ENCODE data around the gene USF2. TPM values are rescaled to one million over a fixed set of nuclear protein-coding genes. Genes with fewer than 3 reads are reported as not detected.

USF2 gene
- total and polyA plus RNA-seq, 2 of the 4 experiments (the other 2 are of a cell fraction), result 21.3 to 65.6 TPM

GRCh38 chr19:35278578-35279284, 10.0 kb downstream of the USF2 start:
- intact Hi-C loops (cut with micrococcal nuclease) (no loop called here), dilution Hi-C loops (cut with HindIII; ENCODE audit: low sequenced_read_pairs, unreplicated experiment) (no loop called here), in situ Hi-C loops (cut with MboI; ENCODE audit: low sequenced_read_pairs) (no loop called here)
- Histone ChIP-seq H3K23ac (ENCODE audit: low read depth, low read length) (no peak overlapping the region), H3K18ac (ENCODE audit: low read depth, low read length) (no peak overlapping the region), H2BK20ac (ENCODE audit: low read depth, low read length) (no peak overlapping the region), H2BK120ac (ENCODE audit: low read depth, low read length) (no peak overlapping the region), H3K27ac (ENCODE audit: insufficient read depth, low read length) (no peak overlapping the region), H2BK5ac (ENCODE audit: low read depth, low read length, poor library complexity, severe bottlenecking) (no peak overlapping the region), H3K4me3 (ENCODE audit: insufficient read depth, low read depth, low read length) (no peak overlapping the region), H2AFZ (replicated peaks; ENCODE audit: low read length, poor library complexity) (no peak overlapping the region), H3K9me3 (ENCODE audit: control insufficient read depth, insufficient read depth, low read length) (no peaks in the 10 kb centered on the region), H3K4me1 (ENCODE audit: control insufficient read depth, insufficient read depth, low read length) (no peaks in the 10 kb centered on the region), H4K5ac (ENCODE audit: low read depth, low read length) (no peak overlapping the region), H3K56ac (ENCODE audit: extremely low read depth, insufficient read depth, low read length) (no peak overlapping the region), H4K8ac (ENCODE audit: low read depth in 2 of 2, low read length in 2 of 2) (no peak overlapping the region), H3K4me2 (ENCODE audit: low read depth, low read length) (no peak overlapping the region), H3K9ac (ENCODE audit: low read depth, low read length) (no peak overlapping the region), H4K20me1 (ENCODE audit: insufficient read depth, low read length) (no peaks in the 10 kb centered on the region), H2AK9ac (replicated peaks; ENCODE audit: low read depth, low read length, poor library complexity) (no peak overlapping the region), H3K36me3 (ENCODE audit: control insufficient read depth, insufficient read depth, low read length) (peaks cover 23% of the 10 kb centered on the region; the same call in 1 of the 2 replicates), H2AK5ac (ENCODE audit: low read depth, low read length) (no peak overlapping the region), H3K4ac (ENCODE audit: low read depth, low read length) (no peak overlapping the region), H3K14ac (replicated peaks; ENCODE audit: low read depth, low read length) (no peak overlapping the region), H2BK15ac (ENCODE audit: low read depth, low read length) (no peak overlapping the region), H3K9me1 (ENCODE audit: insufficient read depth, low read length) (no peaks in the 10 kb centered on the region), H4K91ac (ENCODE audit: insufficient read depth, low read depth, low read length) (no peak overlapping the region), H3K79me1 (ENCODE audit: low read depth in 1 of 2, low read length in 2 of 2) (0 out of 4 replicates have a peak, but pooled peaks cover 0 to 6% of the 10 kb centered on the region in 2 experiments), H3K27me3 (ENCODE audit: control insufficient read depth, insufficient read depth, low read length) (peaks cover 16% of the 10 kb centered on the region)
- ChIA-PET POLR2A (ENCODE audit: unreplicated experiment) (no interaction called here), CTCF (no interaction called here)
- BruUV-seq (replicated peaks), result no TSS peak
- TF ChIP-seq FOS (IDR thresholded peaks at IDR 0.05; ENCODE audit: low read depth, low read length) (no peak), SMC3 (IDR thresholded peaks at IDR 0.05; ENCODE audit: low read depth, low read length) (no peak), MAZ (IDR thresholded peaks at IDR 0.05; ENCODE audit: borderline replicate concordance, low read depth, low read length) (no peak), RFX5 (IDR thresholded peaks at IDR 0.05; ENCODE audit: low read depth, low read length) (no peak), CTCF (conservative IDR thresholded peaks at IDR 0.05; ENCODE audit: low read depth, low read length) (no peak), CEBPB (IDR thresholded peaks at IDR 0.05; ENCODE audit: low read depth, low read length) (no peak), RCOR1 (IDR thresholded peaks at IDR 0.05; ENCODE audit: insufficient replicate concordance, low read length) (no peak), ELK1 (IDR thresholded peaks at IDR 0.05; ENCODE audit: borderline replicate concordance, low read depth, low read length) (no peak), NFE2L2 (IDR thresholded peaks at IDR 0.05; ENCODE audit: low read depth, low read length) (no peak), CHD1 (IDR thresholded peaks at IDR 0.05; ENCODE audit: low read depth, low read length) (no peak), BHLHE40 (IDR thresholded peaks at IDR 0.05; ENCODE audit: low read depth, low read length) (no peak), MAFK (IDR thresholded peaks at IDR 0.05; ENCODE audit: low read depth, low read length) (no peak)
- 90% methylated on average over 33 of the region's 45 CpGs; no CpG with 5 or more reads in 1 of the 2 experiments for WGBS, 2 experiments (ENCODE audit: extremely low coverage in 2 of 2, insufficient read length in 1 of 2)
- DNase-seq (no peak), ATAC-seq (ENCODE audit: low read depth) (no peak)

All from IMR-90 (cell line).